PC-9 (cell line): Measurements from ENCODE around the gene TASOR2. TPM values are rescaled to one million over a fixed set of nuclear protein-coding genes. Genes with fewer than 3 reads are reported as not detected.

ENCODE experiments used
- BruUV-seq: library from RNA; stranded (reverse); fragments of 400-500 nt; replicated peaks from 2 replicates; lab custom pipeline; 2021; lab: Mats Ljungman, UMichigan
- CTCF ChIA-PET: fragments of 300-600 bp; sonication (Branson Sonifier 250); formaldehyde crosslinking; loops from one replicate; lab custom pipeline; 2022; ENCODE audit warnings: antibody characterized with exemption; lab: Charles Lee
- POLR2A ChIA-PET: fragments of 300-600 bp; sonication (Branson Sonifier 250); formaldehyde crosslinking; loops from one replicate; lab custom pipeline; 2022; ENCODE audit warnings: antibody characterized with exemption; ENCODE audit not compliant: unreplicated experiment; lab: Charles Lee
- DNase-seq, 2 experiments: peaks; one replicate each; pipeline versions ENCODE4 v3.0.0 to v3.0.0-alpha.2; 2015 to 2022; ENCODE audit warnings: mixed read lengths in 1 of 2
- H2AFZ ChIP-seq: fragments of 200-600 bp; sonication (generic); 2 replicates; pipeline ENCODE4 v1.8.1; 2017; ENCODE audit warnings: antibody characterized with exemption
- H3F3A ChIP-seq: fragments of 200-600 bp; sonication (generic); 2 replicates; pipeline ENCODE4 v1.8.1; 2017; ENCODE audit warnings: antibody characterized with exemption, mild to moderate bottlenecking, low read depth; ENCODE audit not compliant: insufficient read depth
- H3K27ac ChIP-seq: fragments of 200-600 bp; sonication (generic); 2 replicates; pipeline ENCODE4 v1.6.1; 2016; ENCODE audit warnings: mixed run types
- H3K27me3 ChIP-seq: fragments of 200-600 bp; sonication (generic); 2 replicates; pipeline ENCODE4 v1.6.1; 2016; ENCODE audit warnings: low read depth, mixed run types; ENCODE audit not compliant: insufficient read depth
- H3K36me3 ChIP-seq: fragments of 200-600 bp; sonication (generic); 2 replicates; pipeline ENCODE4 v1.6.1; 2016; ENCODE audit warnings: low read depth, mixed run types
- H3K4me1 ChIP-seq: fragments of 200-600 bp; sonication (generic); replicated peaks from 2 replicates; pipeline ENCODE4 v1.6.1; 2016; ENCODE audit warnings: mixed run types; ENCODE audit not compliant: insufficient read depth
- H3K4me2 ChIP-seq: fragments of 200-600 bp; sonication (generic); 2 replicates; pipeline ENCODE4 v1.6.1; 2017; ENCODE audit warnings: mixed run types
- H3K4me3 ChIP-seq: fragments of 200-600 bp; sonication (generic); 2 replicates; pipeline ENCODE4 v1.6.1; 2016; ENCODE audit warnings: mixed run types
- H3K79me2 ChIP-seq: fragments of 200-600 bp; sonication (generic); 2 replicates; pipeline ENCODE4 v1.6.1; 2017; ENCODE audit warnings: low read depth, mixed run types
- H3K9me2 ChIP-seq: fragments of 200-600 bp; sonication (generic); 2 replicates; pipeline ENCODE4 v1.8.1; 2017; ENCODE audit warnings: mild to moderate bottlenecking; ENCODE audit not compliant: insufficient read depth
- H3K9me3 ChIP-seq: fragments of 200-600 bp; sonication (generic); 2 replicates; pipeline ENCODE4 v1.8.1; 2016; ENCODE audit warnings: low read depth; ENCODE audit not compliant: insufficient read depth
- H4K20me1 ChIP-seq: fragments of 200-600 bp; sonication (generic); 2 replicates; pipeline ENCODE4 v1.8.1; 2017; ENCODE audit not compliant: insufficient read depth
- EZH2 ChIP-seq: fragments of 200-600 bp; sonication (generic); IDR thresholded peaks from 2 replicates; pipeline ENCODE4 v1.8.0; 2017; ENCODE audit warnings: antibody characterized with exemption, low read depth
- intact Hi-C: fragments of 100-400 bp; cut with micrococcal nuclease; formaldehyde crosslinking; loops from one replicate; pipeline ENCODE4 v1.10.0; 2022; ENCODE audit not compliant: unreplicated experiment
- total RNA-seq: library from RNA; stranded (reverse); gene quantifications from 2 replicates; pipeline ENCODE4 v1.2.3, GENCODE V29; 2021
- TF ChIP-seq, protein P1 (sequence below): fragments of 200-600 bp; sonication (generic); conservative IDR thresholded peaks from 2 replicates; pipeline ENCODE4 v1.6.1; 2017; ENCODE audit warnings: mixed run types, antibody characterized with exemption, mild to moderate bottlenecking, moderate library complexity

TASOR2 gene
- total RNA-seq, 1 experiment from 2014 or later, result 60.7 TPM

- intact Hi-C loops, result no loop called here
- Histone ChIP-seq H3K4me1 (no peaks in the 10 kb centered on the region), H3K9me3 (no peaks in the 10 kb centered on the region), H4K20me1 (no peaks in the 10 kb centered on the region), H3K36me3 (no peaks in the 10 kb centered on the region), H3K27ac (no peak overlapping the region), H3K79me2 (peaks cover 93% of the 10 kb centered on the region), H2AFZ (no peak overlapping the region), H3K4me3 (no peak overlapping the region), H3K9me2 (no peaks in the 10 kb centered on the region), H3K4me2 (no peak overlapping the region), H3K27me3 (no peaks in the 10 kb centered on the region), H3F3A (no peaks in the 10 kb centered on the region)
- DNase-seq, result no peak
- no TSS peak for BruUV-seq
- ChIA-PET POLR2A (no interaction called here), CTCF (no interaction called here)
- TF ChIP-seq, protein P1, sequence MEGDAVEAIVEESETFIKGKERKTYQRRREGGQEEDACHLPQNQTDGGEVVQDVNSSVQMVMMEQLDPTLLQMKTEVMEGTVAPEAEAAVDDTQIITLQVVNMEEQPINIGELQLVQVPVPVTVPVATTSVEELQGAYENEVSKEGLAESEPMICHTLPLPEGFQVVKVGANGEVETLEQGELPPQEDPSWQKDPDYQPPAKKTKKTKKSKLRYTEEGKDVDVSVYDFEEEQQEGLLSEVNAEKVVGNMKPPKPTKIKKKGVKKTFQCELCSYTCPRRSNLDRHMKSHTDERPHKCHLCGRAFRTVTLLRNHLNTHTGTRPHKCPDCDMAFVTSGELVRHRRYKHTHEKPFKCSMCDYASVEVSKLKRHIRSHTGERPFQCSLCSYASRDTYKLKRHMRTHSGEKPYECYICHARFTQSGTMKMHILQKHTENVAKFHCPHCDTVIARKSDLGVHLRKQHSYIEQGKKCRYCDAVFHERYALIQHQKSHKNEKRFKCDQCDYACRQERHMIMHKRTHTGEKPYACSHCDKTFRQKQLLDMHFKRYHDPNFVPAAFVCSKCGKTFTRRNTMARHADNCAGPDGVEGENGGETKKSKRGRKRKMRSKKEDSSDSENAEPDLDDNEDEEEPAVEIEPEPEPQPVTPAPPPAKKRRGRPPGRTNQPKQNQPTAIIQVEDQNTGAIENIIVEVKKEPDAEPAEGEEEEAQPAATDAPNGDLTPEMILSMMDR, result no peak
- no peak for TF ChIP-seq EZH2
Measured at GRCh38 chr10:5694573-5694972, 9.9 kb downstream of the TASOR2 start.

DNA sequence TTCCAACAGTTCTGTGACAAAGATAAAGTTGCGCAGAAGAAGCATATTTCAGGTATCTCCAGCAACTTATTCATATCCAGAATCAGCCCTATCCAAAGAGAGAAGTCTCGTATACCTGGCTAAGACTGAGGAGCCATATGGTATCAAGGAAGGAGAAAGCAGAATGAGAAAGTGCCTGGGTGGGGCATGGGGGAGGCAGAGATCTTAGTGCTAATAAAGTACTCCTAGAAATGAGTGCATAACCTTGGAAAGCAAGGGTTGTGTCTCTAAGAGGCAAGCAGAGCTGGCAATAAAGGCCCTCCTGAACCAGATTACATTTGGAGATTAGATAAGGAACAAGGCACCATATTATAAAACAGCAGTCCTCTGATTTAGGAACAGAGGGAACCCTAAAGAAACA lies 12.7 kb downstream of the TASOR2 start:
- BruUV-seq, result no TSS peak
- TF ChIP-seq EZH2, result no peak
- TF ChIP-seq, protein P1, result no peak
- ChIA-PET POLR2A (no interaction called here), CTCF (no interaction called here)
- H3K27me3 ChIP-seq, result no peaks in the 10 kb centered on the region
- intact Hi-C loops, result no loop called here
- no peaks in the 10 kb centered on the region for H3K9me3 ChIP-seq
- no peaks in the 10 kb centered on the region for H4K20me1 ChIP-seq
- H3F3A ChIP-seq, result no peaks in the 10 kb centered on the region
- no peaks in the 10 kb centered on the region for H3K9me2 ChIP-seq
- H3K4me3 ChIP-seq, result no peak overlapping the region
- H3K4me1 ChIP-seq, result no peaks in the 10 kb centered on the region
- no peak for DNase-seq
- no peak overlapping the region for H3K4me2 ChIP-seq
- peaks cover 93% of the 10 kb centered on the region for H3K79me2 ChIP-seq
- no peak overlapping the region for H2AFZ ChIP-seq
- no peaks in the 10 kb centered on the region for H3K36me3 ChIP-seq
- H3K27ac ChIP-seq, result no peak overlapping the region

GRCh38 chr10:5698062-5698461 lies 13.4 kb downstream of the TASOR2 start:
- no peaks in the 10 kb centered on the region for H3K9me3 ChIP-seq
- peaks cover 90% of the 10 kb centered on the region for H3K79me2 ChIP-seq
- H3K9me2 ChIP-seq, result no peaks in the 10 kb centered on the region
- TF ChIP-seq, protein P1, result no peak
- TF ChIP-seq EZH2, result no peak
- H3K4me1 ChIP-seq, result no peaks in the 10 kb centered on the region
- no peak overlapping the region for H3K4me3 ChIP-seq
- no peaks in the 10 kb centered on the region for H3F3A ChIP-seq
- no peak overlapping the region for H3K4me2 ChIP-seq
- H3K27ac ChIP-seq, result no peak overlapping the region
- intact Hi-C loops, result no loop called here
- no TSS peak for BruUV-seq
- no peak for DNase-seq
- POLR2A ChIA-PET, result no interaction called here
- H3K27me3 ChIP-seq, result no peaks in the 10 kb centered on the region
- no peaks in the 10 kb centered on the region for H3K36me3 ChIP-seq
- no peak overlapping the region for H2AFZ ChIP-seq
- CTCF ChIA-PET, result no interaction called here
- no peaks in the 10 kb centered on the region for H4K20me1 ChIP-seq
